Upper lobe of left lung (tissue), 6 donors: Measurements from ENCODE around the gene TCHP. TPM values are rescaled to one million over a fixed set of nuclear protein-coding genes. Genes with fewer than 3 reads are reported as not detected.
A peak's percentile ranks its signal among the peaks of the same experiment; 100 is the strongest.

Experiments used
- ATAC-seq, 2 donors: fragments of 200-7000 bp; cut with Tn5 transposase; one replicate each; pipeline ENCODE4 v1.9.1; 2022; ENCODE audit warnings: mild to moderate bottlenecking in 2 of 2, moderate library complexity in 2 of 2; ENCODE audit not compliant: low FRiP score in 2 of 2
- DNase-seq, 2 donors: peaks; one replicate each; pipeline ENCODE4 v3.0.0-alpha.2; 2019 to 2020
- H3K27ac ChIP-seq, 4 donors: fragments of 200-600 bp; sonication (generic); one replicate each; pipeline ENCODE4 v1.5.1; 2016 to 2019
- H3K27me3 ChIP-seq, 4 donors: fragments of 200-600 bp; sonication (generic); one replicate each; pipeline ENCODE4 v1.5.1; 2017 to 2019
- H3K36me3 ChIP-seq, 4 donors: fragments of 200-600 bp; sonication (generic); one replicate each; pipeline ENCODE4 v1.5.1; 2016 to 2019
- H3K4me1 ChIP-seq, 4 donors: fragments of 200-600 bp; sonication (generic); one replicate each; pipeline ENCODE4 v1.5.1; 2018 to 2019
- H3K4me3 ChIP-seq, 4 donors: fragments of 200-600 bp; sonication (generic); one replicate each; pipeline ENCODE4 v1.5.1; 2017 to 2019; ENCODE audit warnings: mild to moderate bottlenecking in 2 of 4, moderate library complexity in 1 of 4
- H3K9me3 ChIP-seq, 4 donors: fragments of 200-600 bp; sonication (generic); one replicate each; pipeline ENCODE4 v1.5.1; 2018 to 2019
- EP300 ChIP-seq, 4 donors: sonication (generic); formaldehyde crosslinking; IDR thresholded peaks; one replicate each; pipeline ENCODE4 v1.5.1; 2017; ENCODE audit warnings: antibody characterized with exemption in 4 of 4, control low read depth in 2 of 4
- POLR2A ChIP-seq, 4 donors: fragments of 450-650 bp; IDR thresholded peaks; one replicate each; pipeline ENCODE4 v1.5.1; 2016 to 2017; ENCODE audit warnings: antibody characterized with exemption in 4 of 4, mild to moderate bottlenecking in 2 of 4
- POLR2AphosphoS5 ChIP-seq, 2 donors: sonication (generic); formaldehyde crosslinking; IDR thresholded peaks; one replicate each; pipeline ENCODE4 v1.5.1; 2017; ENCODE audit warnings: antibody characterized with exemption in 2 of 2
- WGBS, 2 donors: methylation state at CpG; one replicate each; pipeline ENCODE4 v1.1.5; 2017 to 2018; 5-methylcytosine and 5-hydroxymethylcytosine counted together
- total RNA-seq, 6 donors: library from RNA; depleted of rRNA in 4 of 6; stranded (reverse); fragments of >200 nt in 4 of 6; gene quantifications; one replicate each; pipeline versions ENCODE4 v1.1.0 to v1.2.1, GENCODE V29; 2016 to 2021
- TF ChIP-seq, protein P1 (sequence below), 6 experiments: fragments of 450-650 bp in 4 of 6; fragments of 200-600 bp in 2 of 6; sonication (generic) in 2 of 6; IDR thresholded peaks; one replicate each; pipeline ENCODE4 v1.5.1; 2016 to 2019; ENCODE audit warnings: antibody characterized with exemption in 6 of 6
- donor health status: DM: no; HTN: no; CAD: no; lungs with moderate emphysema.
- donor health status: DM: no; HTN: yes; CAD: no; lungs with severe emphysema.

TCHP gene
- total RNA-seq, 6 donors from 2014 or later = 10.5 to 90.1 (median 29.7) TPM

DNA sequence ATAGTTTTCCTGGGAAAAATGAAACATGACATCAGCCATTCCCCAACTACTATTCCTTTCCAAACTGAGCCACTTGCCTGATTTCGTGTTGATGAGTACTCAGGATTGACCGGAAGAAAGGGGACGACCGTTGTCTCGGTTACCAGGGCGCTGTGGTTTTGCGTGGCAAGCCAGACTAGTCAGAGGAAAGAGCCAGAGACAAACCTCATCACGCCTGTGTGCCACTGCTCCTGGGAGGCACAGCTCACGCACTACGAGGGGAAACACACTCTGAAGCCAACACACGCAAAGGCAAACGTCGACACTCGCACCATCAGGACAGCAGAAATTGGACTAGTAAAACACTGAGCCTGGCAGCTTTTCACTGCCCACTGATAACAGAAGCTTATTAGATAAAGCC is 61.1 kb downstream of the TCHP start:
- TF ChIP-seq POLR2AphosphoS5 (IDR thresholded peaks at IDR 0.05) (no peak), POLR2A (IDR thresholded peaks at IDR 0.05) (no peak), EP300 (IDR thresholded peaks at IDR 0.05) (no peak)
- TF ChIP-seq, protein P1, sequence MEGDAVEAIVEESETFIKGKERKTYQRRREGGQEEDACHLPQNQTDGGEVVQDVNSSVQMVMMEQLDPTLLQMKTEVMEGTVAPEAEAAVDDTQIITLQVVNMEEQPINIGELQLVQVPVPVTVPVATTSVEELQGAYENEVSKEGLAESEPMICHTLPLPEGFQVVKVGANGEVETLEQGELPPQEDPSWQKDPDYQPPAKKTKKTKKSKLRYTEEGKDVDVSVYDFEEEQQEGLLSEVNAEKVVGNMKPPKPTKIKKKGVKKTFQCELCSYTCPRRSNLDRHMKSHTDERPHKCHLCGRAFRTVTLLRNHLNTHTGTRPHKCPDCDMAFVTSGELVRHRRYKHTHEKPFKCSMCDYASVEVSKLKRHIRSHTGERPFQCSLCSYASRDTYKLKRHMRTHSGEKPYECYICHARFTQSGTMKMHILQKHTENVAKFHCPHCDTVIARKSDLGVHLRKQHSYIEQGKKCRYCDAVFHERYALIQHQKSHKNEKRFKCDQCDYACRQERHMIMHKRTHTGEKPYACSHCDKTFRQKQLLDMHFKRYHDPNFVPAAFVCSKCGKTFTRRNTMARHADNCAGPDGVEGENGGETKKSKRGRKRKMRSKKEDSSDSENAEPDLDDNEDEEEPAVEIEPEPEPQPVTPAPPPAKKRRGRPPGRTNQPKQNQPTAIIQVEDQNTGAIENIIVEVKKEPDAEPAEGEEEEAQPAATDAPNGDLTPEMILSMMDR (IDR thresholded peaks at IDR 0.05) = no peak
- H3K9me3 ChIP-seq = no peaks in the 10 kb centered on the region
- WGBS, 2 donors = 67 to 80% methylated on average over 14 of the region's 14 CpGs
- no peak overlapping the region for H3K4me3 ChIP-seq
- no peaks in the 10 kb centered on the region for H3K27me3 ChIP-seq
- peaks cover 9 to 94% (median 51%) of the 10 kb centered on the region in 4 donors for H3K36me3 ChIP-seq
- no peak overlapping the region for H3K27ac ChIP-seq
- no peak for DNase-seq
- ATAC-seq = no peak
- H3K4me1 ChIP-seq = peaks cover 0 to 5% (median 1%) of the 10 kb centered on the region in 4 donors

DNA sequence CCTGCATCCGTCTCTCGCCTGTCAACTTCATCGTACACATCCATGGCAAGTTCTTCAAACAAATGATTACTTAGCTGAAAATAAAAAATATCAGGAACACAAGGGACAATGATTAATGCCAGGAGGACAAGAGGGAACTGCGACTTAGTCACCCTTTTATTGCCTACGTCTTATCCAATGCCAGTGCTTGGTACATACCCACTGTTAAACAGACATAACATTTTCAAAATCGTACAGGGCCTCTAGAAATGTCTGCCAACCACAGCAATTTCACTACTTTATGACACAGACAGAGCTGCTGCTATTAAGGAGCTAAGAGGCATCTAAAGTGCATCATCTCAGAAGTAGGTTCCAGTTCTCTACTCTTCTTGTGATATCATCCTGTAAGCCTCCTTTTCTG is 61.5 kb downstream of the TCHP start:
- Histone ChIP-seq H3K4me1 (peaks cover 0 to 5% (median 1%) of the 10 kb centered on the region in 4 donors), H3K9me3 (no peaks in the 10 kb centered on the region), H3K4me3 (no peak overlapping the region), H3K27ac (no peak overlapping the region), H3K27me3 (no peaks in the 10 kb centered on the region), H3K36me3 (peaks cover 9 to 92% (median 50%) of the 10 kb centered on the region in 4 donors)
- DNase-seq (no peak), ATAC-seq (no peak)
- WGBS, 2 donors = 75 to 77% methylated on average over 6 of the region's 6 CpGs
- TF ChIP-seq POLR2A (IDR thresholded peaks at IDR 0.05) = no peak
- no peak for TF ChIP-seq EP300 (IDR thresholded peaks at IDR 0.05)
- TF ChIP-seq POLR2AphosphoS5 (IDR thresholded peaks at IDR 0.05) = no peak
- TF ChIP-seq, protein P1 (IDR thresholded peaks at IDR 0.05) = no peak

DNA sequence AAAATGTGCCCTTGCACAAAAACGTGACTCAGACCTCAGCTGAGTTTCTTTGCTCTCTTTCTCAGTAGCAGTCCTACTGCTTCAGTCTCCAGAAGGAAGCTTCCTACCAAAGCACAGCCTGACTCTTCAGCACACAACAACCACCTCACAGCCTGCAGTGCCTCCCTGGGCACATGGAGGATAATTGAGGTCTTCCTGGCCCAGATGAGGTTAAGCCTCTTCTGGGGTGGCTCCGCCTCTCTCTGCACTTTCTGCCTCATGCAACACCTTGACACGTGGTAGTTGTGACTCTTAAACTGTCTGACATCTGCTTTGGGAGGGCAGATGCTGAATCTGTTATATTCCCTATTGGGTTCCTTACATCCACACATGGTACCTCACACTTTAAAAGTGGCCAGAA is 62.3 kb downstream of the TCHP start:
- H3K27me3 ChIP-seq = no peaks in the 10 kb centered on the region
- WGBS, 2 donors = 81 to 86% methylated on average over 3 of the region's 3 CpGs
- no peak for DNase-seq
- H3K27ac ChIP-seq = no peak overlapping the region
- peaks cover 0 to 5% (median 1%) of the 10 kb centered on the region in 4 donors for H3K4me1 ChIP-seq
- H3K9me3 ChIP-seq = no peaks in the 10 kb centered on the region
- H3K36me3 ChIP-seq = peaks cover 9 to 92% (median 43%) of the 10 kb centered on the region in 4 donors
- no peak overlapping the region for H3K4me3 ChIP-seq
- TF ChIP-seq, protein P1 (IDR thresholded peaks at IDR 0.05) = no peak
- TF ChIP-seq POLR2A (IDR thresholded peaks at IDR 0.05) = no peak
- ATAC-seq = no peak

DNA sequence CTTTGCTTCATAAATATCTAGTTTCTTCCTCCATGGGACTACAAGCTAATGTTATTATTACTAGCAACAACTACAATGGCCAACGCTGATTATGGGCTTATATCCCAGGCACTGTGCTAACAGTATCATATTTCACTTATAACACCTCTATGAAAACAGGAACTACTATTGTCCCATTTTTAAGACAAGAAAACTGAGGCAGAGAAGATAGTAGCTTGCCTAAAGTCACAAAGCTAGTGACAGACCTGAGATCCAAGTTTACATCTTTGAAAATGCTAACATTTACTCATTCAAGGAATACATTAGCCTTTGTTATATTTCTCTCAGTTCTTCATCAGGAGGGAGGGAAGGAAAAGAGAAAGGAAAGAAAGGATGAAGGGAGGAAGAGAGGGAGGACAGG is 63.3 kb downstream of the TCHP start:
- Histone ChIP-seq H3K4me3 (no peak overlapping the region), H3K36me3 (peaks cover 9 to 88% (median 46%) of the 10 kb centered on the region in 4 donors), H3K9me3 (no peaks in the 10 kb centered on the region), H3K27me3 (no peaks in the 10 kb centered on the region), H3K4me1 (peaks cover 0 to 5% (median 1%) of the 10 kb centered on the region in 4 donors), H3K27ac (no peak overlapping the region)
- TF ChIP-seq EP300 (IDR thresholded peaks at IDR 0.05) (no peak), POLR2AphosphoS5 (IDR thresholded peaks at IDR 0.05) (no peak), POLR2A (IDR thresholded peaks at IDR 0.05) (no peak)
- TF ChIP-seq, protein P1 (IDR thresholded peaks at IDR 0.05) = no peak
- 80 to 97% methylated on average over 1 of the region's 1 CpG for WGBS, 2 donors
- no peak for DNase-seq
- ATAC-seq = no peak

DNA sequence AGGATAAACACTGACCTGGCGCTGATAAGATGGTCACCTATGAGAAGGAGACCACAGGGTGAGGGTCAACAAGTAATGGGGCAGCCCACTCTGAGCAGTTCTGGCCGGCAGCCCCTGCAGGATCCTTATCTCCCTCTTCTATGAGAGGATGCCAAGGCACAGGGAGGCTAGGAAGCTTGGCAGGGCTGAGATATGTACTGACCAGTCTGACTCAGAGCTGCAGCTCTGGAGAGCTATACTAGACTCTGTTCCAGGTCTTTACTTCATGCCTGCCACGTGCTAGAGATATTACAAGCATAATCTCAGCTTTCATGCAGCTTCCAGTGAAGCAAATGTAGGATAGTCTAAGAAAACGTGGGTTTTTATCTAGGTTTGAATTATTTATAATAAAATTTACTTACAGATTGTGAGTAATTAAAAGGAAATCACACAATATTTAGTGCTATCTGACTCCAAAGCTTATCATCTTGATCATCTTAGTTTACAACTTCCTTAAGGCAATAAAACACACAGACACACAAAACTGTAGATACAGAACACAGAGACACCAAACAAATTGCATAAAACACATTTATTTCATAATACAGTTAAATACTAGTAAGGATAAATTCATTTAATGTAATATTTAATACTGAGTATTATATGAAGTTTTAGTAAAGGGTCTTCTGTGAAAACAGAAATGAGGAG is 63.8 kb downstream of the TCHP start:
- Histone ChIP-seq H3K27me3 (no peaks in the 10 kb centered on the region), H3K27ac (no peak overlapping the region), H3K4me1 (peaks cover 0 to 5% (median 1%) of the 10 kb centered on the region in 4 donors), H3K36me3 (peaks cover 9 to 87% (median 46%) of the 10 kb centered on the region in 4 donors), H3K9me3 (no peaks in the 10 kb centered on the region), H3K4me3 (no peak overlapping the region)
- 62% methylated on average over 4 of the region's 4 CpGs for WGBS, 2 donors
- TF ChIP-seq POLR2AphosphoS5 (IDR thresholded peaks at IDR 0.05) (no peak), POLR2A (IDR thresholded peaks at IDR 0.05) (no peak)
- ATAC-seq (peak; percentile 30 to 78), DNase-seq (no peak)
